GM23338 (cell line): Measurements from ENCODE around the gene AKNA. TPM values are rescaled to one million over a fixed set of nuclear protein-coding genes. Genes with fewer than 3 reads are reported as not detected.

Source experiments
- ATAC-seq: fragments of 200-7000 bp; cut with Tn5 transposase; 3 replicates; pipeline ENCODE4 v1.9.1; 2020
- DNase-seq: peaks from one replicate; pipeline ENCODE4 v3.0.0-alpha.2; 2015; ENCODE audit warnings: low spot score
- H2AFZ ChIP-seq: fragments of 200-600 bp; sonication (generic); 2 replicates; pipeline ENCODE4 v1.8.0; 2016; ENCODE audit warnings: antibody characterized with exemption, mild to moderate bottlenecking, moderate library complexity
- H3F3A ChIP-seq: fragments of 200-600 bp; sonication (generic); replicated peaks from 2 replicates; pipeline ENCODE4 v1.8.0; 2017; ENCODE audit warnings: antibody characterized with exemption, mixed run types, low read depth
- H3K27ac ChIP-seq: fragments of 200-600 bp; sonication (generic); 2 replicates; pipeline ENCODE4 v1.6.1; 2016; ENCODE audit warnings: low read depth
- H3K27me3 ChIP-seq: fragments of 200-600 bp; sonication (generic); 2 replicates; pipeline ENCODE4 v1.8.0; 2016; ENCODE audit warnings: mild to moderate bottlenecking, mixed run types, moderate library complexity; ENCODE audit not compliant: insufficient read depth
- H3K36me3 ChIP-seq: fragments of 200-600 bp; sonication (generic); 2 replicates; pipeline ENCODE4 v1.8.0; 2016; ENCODE audit warnings: mild to moderate bottlenecking; ENCODE audit not compliant: insufficient read depth
- H3K4me1 ChIP-seq: fragments of 200-600 bp; sonication (generic); 2 replicates; pipeline ENCODE4 v1.8.0; 2016; ENCODE audit warnings: mild to moderate bottlenecking, moderate library complexity; ENCODE audit not compliant: insufficient read depth
- H3K4me2 ChIP-seq: fragments of 200-600 bp; sonication (generic); 2 replicates; pipeline ENCODE4 v1.7.1; 2017; ENCODE audit warnings: mixed run types
- H3K4me3 ChIP-seq: fragments of 200-600 bp; sonication (generic); 2 replicates; pipeline ENCODE4 v1.6.1; 2016; ENCODE audit warnings: mixed run types
- H3K79me2 ChIP-seq: fragments of 200-600 bp; sonication (generic); replicated peaks from 2 replicates; pipeline ENCODE4 v1.8.0; 2017; ENCODE audit warnings: mild to moderate bottlenecking; ENCODE audit not compliant: insufficient read depth
- H3K9me2 ChIP-seq: fragments of 200-600 bp; sonication (generic); 2 replicates; pipeline ENCODE4 v1.8.0; 2017; ENCODE audit not compliant: insufficient read depth
- H4K20me1 ChIP-seq: fragments of 200-600 bp; sonication (generic); replicated peaks from 2 replicates; pipeline ENCODE4 v1.8.0; 2017; ENCODE audit warnings: mild to moderate bottlenecking; ENCODE audit not compliant: insufficient read depth
- H3K27ac Mint-ChIP-seq: 2 replicates; pipeline ENCODE4 v1.8.0; 2020; ENCODE audit warnings: inconsistent platforms, mild to moderate bottlenecking, moderate library complexity, mixed read lengths
- H3K27me3 Mint-ChIP-seq: 3 replicates; pipeline ENCODE4 v1.8.0; 2022; ENCODE audit warnings: low read depth, mild to moderate bottlenecking, moderate library complexity, mixed read lengths, inconsistent platforms; ENCODE audit not compliant: insufficient read depth, poor library complexity
- H3K36me3 Mint-ChIP-seq: 3 replicates; pipeline ENCODE4 v1.8.0; 2021; ENCODE audit warnings: low read depth, mild to moderate bottlenecking, inconsistent platforms, moderate library complexity, mixed read lengths
- H3K4me1 Mint-ChIP-seq: 3 replicates; pipeline ENCODE4 v1.8.0; 2020; ENCODE audit warnings: mild to moderate bottlenecking, inconsistent platforms, mixed read lengths
- H3K4me3 Mint-ChIP-seq: 3 replicates; pipeline ENCODE4 v1.8.0; 2021; ENCODE audit warnings: moderate library complexity, mild to moderate bottlenecking, inconsistent platforms, mixed read lengths
- H3K9me3 Mint-ChIP-seq: 3 replicates; pipeline ENCODE4 v1.8.0; 2020; ENCODE audit warnings: moderate library complexity, mild to moderate bottlenecking, inconsistent platforms, mixed read lengths
- CREB1 ChIP-seq: fragments of 250-450 bp; sonication (Bioruptor Pico); IDR thresholded peaks from 2 replicates; pipeline ENCODE4 v1.5.0; 2020; ENCODE audit warnings: low read depth, mild to moderate bottlenecking, moderate library complexity
- EZH2 ChIP-seq: fragments of 200-600 bp; sonication (generic); IDR thresholded peaks from one replicate; pipeline ENCODE4 v1.8.0; 2017; ENCODE audit warnings: antibody characterized with exemption, mild to moderate bottlenecking, low read depth; ENCODE audit not compliant: unreplicated experiment
- EZH2phosphoT487 ChIP-seq: fragments of 200-600 bp; sonication (generic); IDR thresholded peaks from one replicate; pipeline ENCODE4 v1.8.1; 2018; ENCODE audit warnings: antibody characterized with exemption; ENCODE audit not compliant: unreplicated experiment
- JUNB ChIP-seq: IDR thresholded peaks from one replicate; pipeline ENCODE4 v1.6.1; 2016; ENCODE audit warnings: antibody characterized with exemption; ENCODE audit not compliant: unreplicated experiment
- NANOG ChIP-seq: IDR thresholded peaks from 2 replicates; pipeline ENCODE4 v1.6.1; 2016; ENCODE audit warnings: antibody characterized with exemption, borderline replicate concordance
- POLR2AphosphoS5 ChIP-seq: IDR thresholded peaks from 2 replicates; pipeline ENCODE4 v1.6.1; 2016; ENCODE audit warnings: antibody characterized with exemption, low read depth
- REST ChIP-seq: IDR thresholded peaks from one replicate; pipeline ENCODE4 v1.6.1; 2018; ENCODE audit warnings: antibody characterized with exemption; ENCODE audit not compliant: unreplicated experiment
- STAT1 ChIP-seq: IDR thresholded peaks from one replicate; pipeline ENCODE4 v1.6.1; 2016; ENCODE audit warnings: antibody characterized with exemption; ENCODE audit not compliant: unreplicated experiment
- ZNF114 ChIP-seq: fragments of 250-450 bp; sonication (Bioruptor Pico); IDR thresholded peaks from 2 replicates; pipeline ENCODE4 v1.5.0; 2020; ENCODE audit warnings: mild to moderate bottlenecking, moderate library complexity
- ZNF331 ChIP-seq: fragments of 250-450 bp; sonication (Bioruptor Pico); IDR thresholded peaks from 2 replicates; pipeline ENCODE4 v1.5.0; 2020; ENCODE audit warnings: low read depth, mild to moderate bottlenecking, moderate library complexity
- ZNF462 ChIP-seq: fragments of 250-450 bp; sonication (Bioruptor Pico); IDR thresholded peaks from 2 replicates; pipeline ENCODE4 v1.5.0; 2020; ENCODE audit warnings: mild to moderate bottlenecking, moderate library complexity
- polyA plus RNA-seq: library from polyadenylated mRNA; unstranded; fragments of >200 nt; fragmentation: Nextera tagmentation; extraction: Ambion mirVana; gene quantifications from 2 replicates; pipeline ENCODE4 v1.2.1, GENCODE V29; 2016
- total RNA-seq: library from RNA; depleted of rRNA; stranded (reverse); fragments of >200 nt; shearing (Covaris generic); gene quantifications from 2 replicates; pipeline ENCODE4 v1.2.3, GENCODE V29; 2014
- TF ChIP-seq, protein P1 (sequence below), 2 experiments: fragments of 200-600 bp in 1 of 2; sonication (generic) in 1 of 2; conservative IDR thresholded peaks; 2 replicates each; pipeline versions ENCODE4 v1.5.1 to v1.6.1; 2016 to 2017; ENCODE audit warnings: antibody characterized with exemption in 2 of 2, low read depth in 2 of 2, mild to moderate bottlenecking in 2 of 2, moderate library complexity in 1 of 2
- TF ChIP-seq, protein P2 (sequence below): IDR thresholded peaks from 2 replicates; pipeline ENCODE4 v1.6.1; 2016; ENCODE audit warnings: antibody characterized with exemption

The AKNA gene
- total and polyA plus RNA-seq, 2 experiments from 2014 or later = 9.0 to 28.1 TPM

DNA sequence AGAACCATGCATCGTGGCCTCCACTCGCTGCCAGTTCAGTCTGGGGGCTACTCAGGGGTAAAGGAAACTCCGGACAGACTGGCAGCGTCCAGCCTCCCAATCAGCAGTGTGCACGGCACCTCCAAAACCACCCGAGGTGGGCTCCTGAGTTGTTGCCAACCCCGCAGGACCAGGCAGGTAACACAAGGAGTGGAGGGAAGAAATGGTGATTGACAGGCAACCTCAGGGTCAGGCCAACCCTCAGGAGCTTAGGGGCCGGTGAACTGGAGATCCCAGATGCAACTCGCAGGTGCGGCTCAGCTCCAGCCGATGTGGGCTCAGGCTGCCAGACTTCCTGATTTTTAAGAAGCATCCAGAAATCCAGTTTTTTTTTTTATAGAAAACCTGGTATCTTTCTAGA, 37.3 kb upstream of the AKNA start:
- Histone ChIP-seq H2AFZ (no peak overlapping the region), H3K4me2 (no peak overlapping the region), H3K36me3 (no peaks in the 10 kb centered on the region), H4K20me1 (no peaks in the 10 kb centered on the region), H3K79me2 (no peaks in the 10 kb centered on the region), H3K27me3 (no peaks in the 10 kb centered on the region), H3K27ac (no peak overlapping the region), H3K4me1 (no peaks in the 10 kb centered on the region), H3K4me3 (no peak overlapping the region), H3F3A (no peaks in the 10 kb centered on the region), H3K9me2 (no peaks in the 10 kb centered on the region)
- no peak overlapping the region for H3K4me3 Mint-ChIP-seq
- ATAC-seq (peak; percentile 59), DNase-seq (no peak)
- no peaks in the 10 kb centered on the region; the same call in 2 of the 3 replicates for H3K36me3 Mint-ChIP-seq
- no peaks in the 10 kb centered on the region for H3K9me3 Mint-ChIP-seq
- H3K27ac Mint-ChIP-seq = no peak overlapping the region
- no peak for TF ChIP-seq NANOG
- TF ChIP-seq EZH2 = no peak
- TF ChIP-seq ZNF462 (CRISPR knock-in tag) = no peak
- no peak for TF ChIP-seq REST
- no peak for TF ChIP-seq POLR2AphosphoS5
- no peak for TF ChIP-seq ZNF331
- TF ChIP-seq EZH2phosphoT487 = no peak
- TF ChIP-seq STAT1 = no peak
- no peak for TF ChIP-seq JUNB
- no peak for TF ChIP-seq CREB1 (CRISPR knock-in tag)
- TF ChIP-seq ZNF114 (CRISPR knock-in tag) = no peak
- TF ChIP-seq, protein P1, sequence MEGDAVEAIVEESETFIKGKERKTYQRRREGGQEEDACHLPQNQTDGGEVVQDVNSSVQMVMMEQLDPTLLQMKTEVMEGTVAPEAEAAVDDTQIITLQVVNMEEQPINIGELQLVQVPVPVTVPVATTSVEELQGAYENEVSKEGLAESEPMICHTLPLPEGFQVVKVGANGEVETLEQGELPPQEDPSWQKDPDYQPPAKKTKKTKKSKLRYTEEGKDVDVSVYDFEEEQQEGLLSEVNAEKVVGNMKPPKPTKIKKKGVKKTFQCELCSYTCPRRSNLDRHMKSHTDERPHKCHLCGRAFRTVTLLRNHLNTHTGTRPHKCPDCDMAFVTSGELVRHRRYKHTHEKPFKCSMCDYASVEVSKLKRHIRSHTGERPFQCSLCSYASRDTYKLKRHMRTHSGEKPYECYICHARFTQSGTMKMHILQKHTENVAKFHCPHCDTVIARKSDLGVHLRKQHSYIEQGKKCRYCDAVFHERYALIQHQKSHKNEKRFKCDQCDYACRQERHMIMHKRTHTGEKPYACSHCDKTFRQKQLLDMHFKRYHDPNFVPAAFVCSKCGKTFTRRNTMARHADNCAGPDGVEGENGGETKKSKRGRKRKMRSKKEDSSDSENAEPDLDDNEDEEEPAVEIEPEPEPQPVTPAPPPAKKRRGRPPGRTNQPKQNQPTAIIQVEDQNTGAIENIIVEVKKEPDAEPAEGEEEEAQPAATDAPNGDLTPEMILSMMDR (conservative IDR thresholded peaks at IDR 0.05; ENCODE audit: low read depth in 2 of 2) = no peak
- TF ChIP-seq, protein P2, sequence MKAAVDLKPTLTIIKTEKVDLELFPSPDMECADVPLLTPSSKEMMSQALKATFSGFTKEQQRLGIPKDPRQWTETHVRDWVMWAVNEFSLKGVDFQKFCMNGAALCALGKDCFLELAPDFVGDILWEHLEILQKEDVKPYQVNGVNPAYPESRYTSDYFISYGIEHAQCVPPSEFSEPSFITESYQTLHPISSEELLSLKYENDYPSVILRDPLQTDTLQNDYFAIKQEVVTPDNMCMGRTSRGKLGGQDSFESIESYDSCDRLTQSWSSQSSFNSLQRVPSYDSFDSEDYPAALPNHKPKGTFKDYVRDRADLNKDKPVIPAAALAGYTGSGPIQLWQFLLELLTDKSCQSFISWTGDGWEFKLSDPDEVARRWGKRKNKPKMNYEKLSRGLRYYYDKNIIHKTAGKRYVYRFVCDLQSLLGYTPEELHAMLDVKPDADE = no peak
- peaks cover 4% of the 10 kb centered on the region for H3K27me3 Mint-ChIP-seq
- H3K4me1 Mint-ChIP-seq = peaks cover 14% of the 10 kb centered on the region
